Endothelial cell of umbilical vein (primary cell): ENCODE results near the gene BDH1. TPM values are rescaled to one million over a fixed set of nuclear protein-coding genes. Genes with fewer than 3 reads are reported as not detected.
A peak's percentile ranks its signal among the peaks of the same experiment; 100 is the strongest.
"Not testable (repeated sequence)": the region's sequence is repeated elsewhere in the genome, so short reads cannot be mapped to it uniquely, and the experiment has no call there.

Source experiments
- BruUV-seq: library from RNA; stranded (reverse); fragments of 400-500 nt; replicated peaks from 2 replicates; lab custom pipeline; 2021; lab: Mats Ljungman, UMichigan
- CTCF ChIA-PET: fragments of 300-600, 350-600 bp; sonication (Branson Sonifier 250); formaldehyde crosslinking; loops from one replicate; lab custom pipeline; 2021; ENCODE audit warnings: antibody characterized with exemption, inconsistent platforms; lab: Charles Lee
- POLR2A ChIA-PET: fragments of 300-600, 350-600 bp; sonication (Branson Sonifier 250); formaldehyde crosslinking; loops from one replicate; lab custom pipeline; 2021; ENCODE audit warnings: antibody characterized with exemption, inconsistent platforms; lab: Charles Lee
- DNase-seq: peaks from one replicate; pipeline ENCODE4 v3.0.0-alpha.2; 2011; ENCODE audit warnings: low read depth, low spot score
- FAIRE-seq: peaks from 2 replicates; lab custom pipeline; 2011; peaks lifted over from hg19 to GRCh38; lab: Jason Lieb, UNC
- H2AFZ ChIP-seq: 2 replicates; pipeline ENCODE4 v1.6.0; 2012; ENCODE audit warnings: low read depth, low read length, control low read depth, inconsistent platforms
- H3K27ac ChIP-seq: 2 replicates; pipeline ENCODE4 v1.5.1; 2011; ENCODE audit warnings: low read depth, mild to moderate bottlenecking, control low read depth, low read length, moderate library complexity; ENCODE audit not compliant: insufficient read depth
- H3K27me3 ChIP-seq, 2 experiments: 2 replicates each; pipeline versions ENCODE4 v1.6.0 to v1.6.1; 2011; ENCODE audit warnings: low read length in 2 of 2, mixed read lengths in 1 of 2; ENCODE audit not compliant: control insufficient read depth in 2 of 2, insufficient read depth in 2 of 2
- H3K36me3 ChIP-seq, 2 experiments: 2 replicates in 1 of 2; 3 replicates in 1 of 2; pipeline ENCODE4 v1.5.1; 2011; ENCODE audit warnings: low read length in 2 of 2, mild to moderate bottlenecking in 1 of 2, moderate library complexity in 1 of 2; ENCODE audit not compliant: control insufficient read depth in 2 of 2, insufficient read depth in 2 of 2; ENCODE audit errors: extremely low read depth in 1 of 2
- H3K4me1 ChIP-seq: 3 replicates; pipeline ENCODE4 v1.5.1; 2011; ENCODE audit warnings: mild to moderate bottlenecking, low read length; ENCODE audit not compliant: control insufficient read depth, insufficient read depth; ENCODE audit errors: extremely low read depth
- H3K4me2 ChIP-seq: 2 replicates; pipeline ENCODE4 v1.6.1; 2011; ENCODE audit warnings: low read length, control low read depth, mixed read lengths; ENCODE audit not compliant: insufficient read depth
- H3K4me3 ChIP-seq, 3 experiments: fragments of 200-600 bp in 1 of 3; sonication (generic), shearing (Covaris generic) in 1 of 3; replicated peaks in 1 of 3; 2 replicates each; pipeline ENCODE4 v1.5.1; 2011 to 2016; ENCODE audit warnings: control low read depth in 3 of 3, low read length in 3 of 3, mild to moderate bottlenecking in 2 of 3, inconsistent platforms in 1 of 3, low read depth in 1 of 3, moderate library complexity in 1 of 3; ENCODE audit not compliant: insufficient read depth in 1 of 3
- H3K79me2 ChIP-seq: 2 replicates; pipeline ENCODE4 v1.6.0; 2012; ENCODE audit warnings: low read length, inconsistent platforms; ENCODE audit not compliant: control insufficient read depth, insufficient read depth
- H3K9ac ChIP-seq: replicated peaks from 2 replicates; pipeline ENCODE3; 2011; ENCODE audit warnings: low read length, control low read depth; ENCODE audit not compliant: insufficient read depth; ENCODE audit errors: extremely low read depth
- H3K9me1 ChIP-seq: replicated peaks from 3 replicates; pipeline ENCODE4 v1.6.0; 2011; ENCODE audit warnings: mild to moderate bottlenecking, low read length; ENCODE audit not compliant: control insufficient read depth, insufficient read depth; ENCODE audit errors: extremely low read depth
- H3K9me3 ChIP-seq: replicated peaks from 2 replicates; pipeline ENCODE4 v1.5.1; 2012; ENCODE audit warnings: low read length, inconsistent platforms; ENCODE audit not compliant: control insufficient read depth, insufficient read depth
- H4K20me1 ChIP-seq: replicated peaks from 2 replicates; pipeline ENCODE3; 2011; ENCODE audit warnings: mild to moderate bottlenecking, low read length; ENCODE audit not compliant: control insufficient read depth, insufficient read depth; ENCODE audit errors: extremely low read depth
- CTCF ChIP-seq, 2 donors: IDR thresholded peaks; 1 replicate in 1 of 2; 2 replicates in 1 of 2; pipeline ENCODE4 v1.5.1; 2011; ENCODE audit warnings: low read length in 2 of 2, mild to moderate bottlenecking in 2 of 2, moderate library complexity in 2 of 2, control low read depth in 1 of 2, inconsistent platforms in 1 of 2, low read depth in 1 of 2; ENCODE audit not compliant: insufficient read depth in 1 of 2; ENCODE audit errors: extremely low read depth in 1 of 2
- EZH2 ChIP-seq: IDR thresholded peaks from 2 replicates; pipeline ENCODE4 v1.6.1; 2012; ENCODE audit warnings: borderline replicate concordance, low read depth, mild to moderate bottlenecking, moderate library complexity, low read length, inconsistent platforms; ENCODE audit not compliant: severe bottlenecking
- FOS ChIP-seq: IDR thresholded peaks from 2 replicates; pipeline ENCODE4 v1.6.1; 2011; ENCODE audit warnings: mild to moderate bottlenecking, low read length, moderate library complexity, borderline replicate concordance; ENCODE audit not compliant: insufficient read depth
- GATA2 ChIP-seq: IDR thresholded peaks from 2 replicates; pipeline ENCODE4 v1.7.0; 2011; ENCODE audit warnings: low read depth, mild to moderate bottlenecking, moderate library complexity, mixed read lengths, low read length; ENCODE audit not compliant: insufficient read length, insufficient read depth
- JUN ChIP-seq: IDR thresholded peaks from 2 replicates; pipeline ENCODE4 v1.6.1; 2011; ENCODE audit warnings: borderline replicate concordance, low read depth; ENCODE audit not compliant: insufficient read length, insufficient read depth
- MAX ChIP-seq: IDR thresholded peaks from 2 replicates; pipeline ENCODE4 v1.6.1; 2011; ENCODE audit not compliant: insufficient read depth, insufficient read length
- MYC ChIP-seq: IDR thresholded peaks from one replicate; pipeline ENCODE4 v1.6.1; 2011; ENCODE audit warnings: mild to moderate bottlenecking, low read depth, low read length
- POLR2A ChIP-seq: IDR thresholded peaks from 2 replicates; pipeline ENCODE4 v1.6.1; 2012; ENCODE audit warnings: low read depth, mild to moderate bottlenecking, control low read depth, low read length
- POLR2AphosphoS5 ChIP-seq: IDR thresholded peaks from 2 replicates; pipeline ENCODE4 v1.6.1; 2012; ENCODE audit warnings: low read depth, mild to moderate bottlenecking, control low read depth, low read length, moderate library complexity; ENCODE audit not compliant: insufficient read depth
- dilution Hi-C: fragments of 300-500 bp; cut with MboI; formaldehyde crosslinking; loops from one replicate; pipeline ENCODE4 v1.15.0; 2019; ENCODE audit warnings: low sequenced_read_pairs; ENCODE audit not compliant: extremely low pct_ligation_motif_present
- intact Hi-C: fragments of 100-400 bp; cut with micrococcal nuclease; formaldehyde crosslinking; loops from one replicate; pipeline ENCODE4 v1.10.0; 2022
- polyA plus RNA-seq, 4 experiments: library from polyadenylated mRNA; depleted of rRNA in 3 of 4; stranded (reverse) in 3 of 4; unstranded in 1 of 4; fragments of >200 nt; gene quantifications; 2 replicates each; pipeline versions ENCODE4 v1.2.1 to v1.2.3, GENCODE V29; 2011 to 2012; ENCODE audit warnings: missing spikeins in 1 of 4
- total RNA-seq: library from RNA; stranded (reverse); gene quantifications from 2 replicates; pipeline ENCODE4 v1.2.3, GENCODE V29; 2021

The BDH1 gene
- total and polyA plus RNA-seq, 2 donors (not counting 3 experiments of a cell fraction or from before 2014, with no cell fraction given), result 6.9 to 12.2 TPM

- TF ChIP-seq GATA2 (no peak), JUN (no peak), MYC (no peak), MAX (no peak), EZH2 (no peak), POLR2A (no peak), CTCF (IDR thresholded peaks at IDR 0.05; ENCODE audit: extremely low read depth in 1 of 2, insufficient read depth in 1 of 2, low read depth in 1 of 2, low read length in 2 of 2) (no peak), POLR2AphosphoS5 (no peak), FOS (no peak)
Observed at GRCh38 chr3:197589545-197589944, 33.8 kb upstream of the BDH1 start.

GRCh38 chr3:197586768-197587167, 31.0 kb upstream of the BDH1 start:
- BruUV-seq, DNase-seq, H3K27ac ChIP-seq, H3K4me3 ChIP-seq, dilution Hi-C loops, H4K20me1 ChIP-seq, H3K9me3 ChIP-seq, H2AFZ ChIP-seq, POLR2A ChIA-PET, H3K9ac ChIP-seq, H3K79me2 ChIP-seq, H3K4me1 ChIP-seq, intact Hi-C loops, H3K4me2 ChIP-seq, H3K27me3 ChIP-seq, H3K36me3 ChIP-seq, H3K9me1 ChIP-seq: not testable (repeated sequence)
- CTCF ChIA-PET, result interaction anchor here (0.6 to 6.2 kb wide), 4 partner anchors 13 to 25 kb away, joined by 3 to 70 read pairs (median 4); no protein-coding TSS in a partner anchor
- FAIRE-seq, result peak; percentile 24

More at GRCh38 chr3:197589545-197589944, 33.8 kb upstream of the BDH1 start:
- no peaks in the 10 kb centered on the region for H3K4me1 ChIP-seq
- intact Hi-C loops (no loop called here), dilution Hi-C loops (no loop called here)
- DNase-seq (no peak), FAIRE-seq (no peak)
- CTCF ChIA-PET, result interaction anchor here (6.2 kb wide), 1 partner anchor 10 kb away, joined by 70 read pairs; no protein-coding TSS in a partner anchor
- H3K27ac ChIP-seq, result no peak overlapping the region
- BruUV-seq, result no TSS peak
- POLR2A ChIA-PET, result no interaction called here
- no peaks in the 10 kb centered on the region for H3K27me3 ChIP-seq
- no peak overlapping the region for H3K9ac ChIP-seq
- H3K9me1 ChIP-seq, result no peaks in the 10 kb centered on the region
- H2AFZ ChIP-seq, result no peak overlapping the region
- no peaks in the 10 kb centered on the region for H4K20me1 ChIP-seq
- H3K4me2 ChIP-seq, result no peak overlapping the region
- no peaks in the 10 kb centered on the region for H3K36me3 ChIP-seq
- no peak overlapping the region for H3K4me3 ChIP-seq
- H3K79me2 ChIP-seq, result no peaks in the 10 kb centered on the region
- H3K9me3 ChIP-seq, result no peaks in the 10 kb centered on the region
